ENCODE data around the gene P4HA2.

DNA sequence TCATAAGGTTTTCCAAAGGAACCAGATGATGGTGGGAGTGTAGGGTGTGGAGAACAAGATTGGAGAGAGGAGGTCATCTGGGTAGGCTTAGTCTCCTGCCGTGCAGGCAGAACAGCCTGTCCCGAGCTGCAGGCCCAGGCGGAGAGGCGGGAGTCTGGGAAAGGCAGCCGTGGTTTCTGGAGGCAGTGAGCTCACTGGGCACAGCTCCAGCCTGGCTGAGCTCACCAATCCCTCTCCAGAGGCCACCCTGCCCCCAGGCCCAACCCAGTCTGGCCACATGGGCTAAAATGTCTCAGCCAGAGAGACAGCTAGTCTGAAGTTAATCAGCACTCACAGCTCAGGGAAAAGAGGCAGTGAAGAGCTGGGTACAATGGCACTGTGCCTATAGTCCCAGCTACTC is 12.3 kb downstream of the P4HA2 start:
- TF ChIP-seq ZNF747 (CRISPR knock-in tag; IDR thresholded peaks at IDR 0.05; ENCODE audit: borderline replicate concordance) (no peak), GABPA (IDR thresholded peaks at IDR 0.05; ENCODE audit: low read depth, low read length) (no peak), GABPA (CRISPR knock-in tag; IDR thresholded peaks at IDR 0.05; ENCODE audit: low read depth) (no peak), KAT2B (IDR thresholded peaks at IDR 0.05; ENCODE audit: borderline replicate concordance, low read depth, low read length) (no peak), PHF8 (CRISPR knock-in tag; IDR thresholded peaks at IDR 0.05) (no peak), SIN3B (IDR thresholded peaks at IDR 0.05; ENCODE audit: low read length) (no peak), ZNF766 (CRISPR knock-in tag; IDR thresholded peaks at IDR 0.05; ENCODE audit: borderline replicate concordance) (no peak), CCAR2 (optimal IDR thresholded peaks at IDR 0.05; ENCODE audit: low read depth, low read length) (no peak), POLR2A (IDR thresholded peaks at IDR 0.05; ENCODE audit: insufficient read depth in 1 of 2, low read depth in 2 of 2, low read length in 2 of 2) (no peak), ZMYM2 (CRISPR knock-in tag; IDR thresholded peaks at IDR 0.05) (no peak), STAG1 (CRISPR knock-in tag; IDR thresholded peaks at IDR 0.05) (no peak), ZNF761 (CRISPR knock-in tag; conservative IDR thresholded peaks at IDR 0.05) (no peak)
- TF ChIP-seq, protein P1, sequence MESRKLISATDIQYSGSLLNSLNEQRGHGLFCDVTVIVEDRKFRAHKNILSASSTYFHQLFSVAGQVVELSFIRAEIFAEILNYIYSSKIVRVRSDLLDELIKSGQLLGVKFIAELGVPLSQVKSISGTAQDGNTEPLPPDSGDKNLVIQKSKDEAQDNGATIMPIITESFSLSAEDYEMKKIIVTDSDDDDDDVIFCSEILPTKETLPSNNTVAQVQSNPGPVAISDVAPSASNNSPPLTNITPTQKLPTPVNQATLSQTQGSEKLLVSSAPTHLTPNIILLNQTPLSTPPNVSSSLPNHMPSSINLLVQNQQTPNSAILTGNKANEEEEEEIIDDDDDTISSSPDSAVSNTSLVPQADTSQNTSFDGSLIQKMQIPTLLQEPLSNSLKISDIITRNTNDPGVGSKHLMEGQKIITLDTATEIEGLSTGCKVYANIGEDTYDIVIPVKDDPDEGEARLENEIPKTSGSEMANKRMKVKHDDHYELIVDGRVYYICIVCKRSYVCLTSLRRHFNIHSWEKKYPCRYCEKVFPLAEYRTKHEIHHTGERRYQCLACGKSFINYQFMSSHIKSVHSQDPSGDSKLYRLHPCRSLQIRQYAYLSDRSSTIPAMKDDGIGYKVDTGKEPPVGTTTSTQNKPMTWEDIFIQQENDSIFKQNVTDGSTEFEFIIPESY (CRISPR knock-in tag; IDR thresholded peaks at IDR 0.05), result no peak
- TF ChIP-seq, protein P2, sequence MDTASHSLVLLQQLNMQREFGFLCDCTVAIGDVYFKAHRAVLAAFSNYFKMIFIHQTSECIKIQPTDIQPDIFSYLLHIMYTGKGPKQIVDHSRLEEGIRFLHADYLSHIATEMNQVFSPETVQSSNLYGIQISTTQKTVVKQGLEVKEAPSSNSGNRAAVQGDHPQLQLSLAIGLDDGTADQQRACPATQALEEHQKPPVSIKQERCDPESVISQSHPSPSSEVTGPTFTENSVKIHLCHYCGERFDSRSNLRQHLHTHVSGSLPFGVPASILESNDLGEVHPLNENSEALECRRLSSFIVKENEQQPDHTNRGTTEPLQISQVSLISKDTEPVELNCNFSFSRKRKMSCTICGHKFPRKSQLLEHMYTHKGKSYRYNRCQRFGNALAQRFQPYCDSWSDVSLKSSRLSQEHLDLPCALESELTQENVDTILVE (CRISPR knock-in tag; IDR thresholded peaks at IDR 0.05), result no peak
